Left ventricle myocardium superior (tissue), 1 donor: ENCODE results near the gene ABI2. TPM values are rescaled to one million over a fixed set of nuclear protein-coding genes. Genes with fewer than 3 reads are reported as not detected.
"Not testable (repeated sequence)": the region's sequence is repeated elsewhere in the genome, so short reads cannot be mapped to it uniquely, and the experiment has no call there.

Source experiments
- ATAC-seq: fragments of 200-7000 bp; cut with Tn5 transposase; one replicate; pipeline ENCODE4 v1.9.1; 2020; ENCODE audit warnings: mild to moderate bottlenecking, moderate library complexity
- DNase-seq: peaks from one replicate; pipeline ENCODE4 v3.0.0-alpha.2; 2020
- intact Hi-C: fragments of 100-400 bp; cut with micrococcal nuclease; formaldehyde crosslinking; loops from one replicate; pipeline ENCODE4 v1.11.0; 2022
- long read RNA-seq: library from polyadenylated mRNA; unstranded; transcript quantifications from one replicate; pipeline ENCODE4 v2.0.0, GENCODE V29; 2021
- total RNA-seq: library from RNA; stranded (reverse); fragmentation: NEBNext Ultra II Directional; extraction: Animal tissue kit (Norgen Biotek cat#: 25700); gene quantifications from one replicate; pipeline ENCODE4 v1.2.1, GENCODE V29; 2021
- donor health status: DM: no; HTN: yes; CAD: no; lungs with severe emphysema.

Gene ABI2
- total RNA-seq, result 52.6 TPM
- long read RNA-seq, full-length matches to known transcripts, result 4 of 43 reads
- long read RNA-seq, partial matches to known transcripts, result 15 of 43 reads
- long read RNA-seq, other reads (novel, unspliced or antisense), result 24 of 43 reads

- peak; percentile 93 for DNase-seq
- intact Hi-C loops, result no loop called here
- ATAC-seq, result peak; percentile 97
Observed at GRCh38 chr2:203327901-203328759, at the start of gene ABI2. Gene ABI2 (plus strand): TSS chr2:203328394. CDS start chr2:203328515, 121 bp downstream.

- ATAC-seq, result no peak
- intact Hi-C loops, result no loop called here
Observed at GRCh38 chr2:203279288-203279687, 48.9 kb upstream of the ABI2 start.

GRCh38 chr2:203280428-203281064, 47.6 kb upstream of the ABI2 start:
- intact Hi-C loops, result no loop called here
- DNase-seq (no peak), ATAC-seq (no peak)

More at GRCh38 chr2:203279288-203279687, 48.9 kb upstream of the ABI2 start:
- no peak for DNase-seq

GRCh38 chr2:203282101-203282500, 46.1 kb upstream of the ABI2 start:
- intact Hi-C loops, result no loop called here
- no peak for ATAC-seq
- DNase-seq, result no peak

- ATAC-seq (no peak), DNase-seq (no peak)
- intact Hi-C loops, result no loop called here
Observed at GRCh38 chr2:203286532-203286931, 41.7 kb upstream of the ABI2 start.

GRCh38 chr2:203301667-203302066, 26.5 kb upstream of the ABI2 start:
- DNase-seq, result no peak
- intact Hi-C loops, result no loop called here
- no peak for ATAC-seq

- DNase-seq, ATAC-seq, intact Hi-C loops: not testable (repeated sequence)
Observed at GRCh38 chr2:203302586-203302985, 25.6 kb upstream of the ABI2 start.

GRCh38 chr2:203310688-203311436, 17.3 kb upstream of the ABI2 start:
- intact Hi-C loops, result no loop called here
- ATAC-seq, result no peak

GRCh38 chr2:203326356-203326755, 1.8 kb upstream of the ABI2 start:
- DNase-seq, result no peak
- intact Hi-C loops, result no loop called here

More at GRCh38 chr2:203310688-203311436, 17.3 kb upstream of the ABI2 start:
- DNase-seq, result no peak

GRCh38 chr2:203327582-203327900, 653 bp upstream of the ABI2 start:
- intact Hi-C loops, result no loop called here
- peak; percentile 2 for ATAC-seq
- no peak for DNase-seq

More at GRCh38 chr2:203326356-203326755, 1.8 kb upstream of the ABI2 start:
- ATAC-seq, result no peak

- ATAC-seq, result peak; percentile 67
- peak; percentile 56 for DNase-seq
- intact Hi-C loops, result no loop called here
Observed at GRCh38 chr2:203328760-203329540, 756 bp downstream of the ABI2 start.

GRCh38 chr2:203330434-203330833, 2.2 kb downstream of the ABI2 start:
- intact Hi-C loops, result no loop called here
- ATAC-seq (no peak), DNase-seq (no peak)

GRCh38 chr2:203338322-203338721, 10.1 kb downstream of the ABI2 start:
- intact Hi-C loops, result no loop called here
- ATAC-seq, result peak; percentile 79
- no peak for DNase-seq

GRCh38 chr2:203340791-203341487, 12.7 kb downstream of the ABI2 start:
- no peak for DNase-seq
- ATAC-seq, result peak; percentile 47
- intact Hi-C loops, result no loop called here

GRCh38 chr2:203341741-203342310, 13.6 kb downstream of the ABI2 start:
- intact Hi-C loops, result no loop called here
- no peak for DNase-seq
- ATAC-seq, result no peak

- intact Hi-C loops, DNase-seq, ATAC-seq: not testable (repeated sequence)
Observed at GRCh38 chr2:203342374-203342773, 14.2 kb downstream of the ABI2 start.

GRCh38 chr2:203344667-203345066, 16.5 kb downstream of the ABI2 start:
- intact Hi-C loops, result no loop called here
- DNase-seq, result no peak
- ATAC-seq, result no peak

GRCh38 chr2:203346612-203347011, 18.4 kb downstream of the ABI2 start:
- DNase-seq, result no peak
- intact Hi-C loops, result no loop called here
- no peak for ATAC-seq
